ENCODE data around the gene HERPUD1. TPM values are rescaled to one million over a fixed set of nuclear protein-coding genes. Genes with fewer than 3 reads are reported as not detected.
"Not testable (repeated sequence)": the region's sequence is repeated elsewhere in the genome, so short reads cannot be mapped to it uniquely, and the experiment has no call there.

The HERPUD1 gene
- total RNA-seq, 1 donor = 190 TPM

DNA sequence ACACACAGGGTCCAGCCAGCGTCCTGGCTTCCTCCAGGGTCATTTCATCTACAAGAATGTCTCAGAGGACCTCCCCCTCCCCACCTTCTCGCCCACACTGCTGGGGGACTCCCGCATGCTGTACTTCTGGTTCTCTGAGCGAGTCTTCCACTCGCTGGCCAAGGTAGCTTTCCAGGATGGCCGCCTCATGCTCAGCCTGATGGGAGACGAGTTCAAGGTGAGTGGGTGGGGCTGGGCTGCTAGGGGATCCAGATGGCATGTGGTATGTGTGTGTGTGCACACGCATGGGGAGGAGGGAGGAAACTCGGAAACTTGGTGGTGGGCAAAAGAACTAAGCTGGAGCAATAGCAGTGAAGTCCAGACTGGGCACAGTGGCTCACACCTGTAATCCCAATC is 41.4 kb downstream of the HERPUD1 start:
- no peaks in the 10 kb centered on the region for H3K36me3 ChIP-seq (ENCODE audit: insufficient read depth, low read length)
- no peaks in the 10 kb centered on the region for H4K20me1 ChIP-seq (ENCODE audit: insufficient read depth, low read length)
- H3K9me3 ChIP-seq (ENCODE audit: low read depth, low read length) = no peaks in the 10 kb centered on the region
- H3K79me2 ChIP-seq (ENCODE audit: insufficient read depth, low read length) = no peaks in the 10 kb centered on the region
- DNase-seq (ENCODE audit: insufficient read length, low spot score, missing footprints) = no peak
- no peak overlapping the region for H2AFZ ChIP-seq (ENCODE audit: low read length)
- peaks cover 5% of the 10 kb centered on the region for H3K4me1 ChIP-seq (ENCODE audit: insufficient read depth, low read length)
- no peak overlapping the region for H3K4me2 ChIP-seq (ENCODE audit: insufficient read depth, low read length)
- TF ChIP-seq, protein P1, sequence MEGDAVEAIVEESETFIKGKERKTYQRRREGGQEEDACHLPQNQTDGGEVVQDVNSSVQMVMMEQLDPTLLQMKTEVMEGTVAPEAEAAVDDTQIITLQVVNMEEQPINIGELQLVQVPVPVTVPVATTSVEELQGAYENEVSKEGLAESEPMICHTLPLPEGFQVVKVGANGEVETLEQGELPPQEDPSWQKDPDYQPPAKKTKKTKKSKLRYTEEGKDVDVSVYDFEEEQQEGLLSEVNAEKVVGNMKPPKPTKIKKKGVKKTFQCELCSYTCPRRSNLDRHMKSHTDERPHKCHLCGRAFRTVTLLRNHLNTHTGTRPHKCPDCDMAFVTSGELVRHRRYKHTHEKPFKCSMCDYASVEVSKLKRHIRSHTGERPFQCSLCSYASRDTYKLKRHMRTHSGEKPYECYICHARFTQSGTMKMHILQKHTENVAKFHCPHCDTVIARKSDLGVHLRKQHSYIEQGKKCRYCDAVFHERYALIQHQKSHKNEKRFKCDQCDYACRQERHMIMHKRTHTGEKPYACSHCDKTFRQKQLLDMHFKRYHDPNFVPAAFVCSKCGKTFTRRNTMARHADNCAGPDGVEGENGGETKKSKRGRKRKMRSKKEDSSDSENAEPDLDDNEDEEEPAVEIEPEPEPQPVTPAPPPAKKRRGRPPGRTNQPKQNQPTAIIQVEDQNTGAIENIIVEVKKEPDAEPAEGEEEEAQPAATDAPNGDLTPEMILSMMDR (IDR thresholded peaks at IDR 0.05; ENCODE audit: extremely low read depth, low read depth, low read length) = no peak
- H3K27ac ChIP-seq (ENCODE audit: low read depth, low read length) = no peak overlapping the region
- H3K27me3 ChIP-seq (ENCODE audit: insufficient read depth, low read length) = peaks cover 2% of the 10 kb centered on the region
- no peak overlapping the region for H3K4me3 ChIP-seq (ENCODE audit: insufficient read depth, low read length)

DNA sequence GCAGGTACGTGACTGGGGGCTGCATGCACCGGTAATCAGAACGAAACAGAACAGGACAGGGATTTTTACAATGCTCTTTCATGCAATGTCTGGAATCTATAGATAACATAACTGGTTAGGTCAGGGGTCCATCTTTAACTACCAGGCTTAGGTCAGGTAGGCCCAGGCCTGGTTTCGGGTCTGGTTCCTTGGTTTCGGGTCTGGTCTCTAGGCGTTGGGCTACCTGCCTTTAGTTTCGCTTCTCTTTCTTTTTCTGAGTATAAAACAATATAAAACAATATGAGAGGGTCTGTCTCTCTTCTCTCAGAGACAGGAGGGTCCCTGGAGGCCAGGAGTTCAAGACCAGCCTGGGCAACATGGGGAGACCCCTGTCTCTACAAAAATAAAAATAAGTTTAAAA is 42.0 kb downstream of the HERPUD1 start:
- not testable (repeated sequence) for DNase-seq (ENCODE audit: insufficient read length, low spot score, missing footprints); H3K27me3 ChIP-seq (ENCODE audit: insufficient read depth, low read length); H3K9me3 ChIP-seq (ENCODE audit: low read depth, low read length); H3K4me3 ChIP-seq (ENCODE audit: insufficient read depth, low read length); H2AFZ ChIP-seq (ENCODE audit: low read length); H3K27ac ChIP-seq (ENCODE audit: low read depth, low read length); H4K20me1 ChIP-seq (ENCODE audit: insufficient read depth, low read length); H3K79me2 ChIP-seq (ENCODE audit: insufficient read depth, low read length); H3K4me1 ChIP-seq (ENCODE audit: insufficient read depth, low read length); H3K4me2 ChIP-seq (ENCODE audit: insufficient read depth, low read length); H3K36me3 ChIP-seq (ENCODE audit: insufficient read depth, low read length)

DNA sequence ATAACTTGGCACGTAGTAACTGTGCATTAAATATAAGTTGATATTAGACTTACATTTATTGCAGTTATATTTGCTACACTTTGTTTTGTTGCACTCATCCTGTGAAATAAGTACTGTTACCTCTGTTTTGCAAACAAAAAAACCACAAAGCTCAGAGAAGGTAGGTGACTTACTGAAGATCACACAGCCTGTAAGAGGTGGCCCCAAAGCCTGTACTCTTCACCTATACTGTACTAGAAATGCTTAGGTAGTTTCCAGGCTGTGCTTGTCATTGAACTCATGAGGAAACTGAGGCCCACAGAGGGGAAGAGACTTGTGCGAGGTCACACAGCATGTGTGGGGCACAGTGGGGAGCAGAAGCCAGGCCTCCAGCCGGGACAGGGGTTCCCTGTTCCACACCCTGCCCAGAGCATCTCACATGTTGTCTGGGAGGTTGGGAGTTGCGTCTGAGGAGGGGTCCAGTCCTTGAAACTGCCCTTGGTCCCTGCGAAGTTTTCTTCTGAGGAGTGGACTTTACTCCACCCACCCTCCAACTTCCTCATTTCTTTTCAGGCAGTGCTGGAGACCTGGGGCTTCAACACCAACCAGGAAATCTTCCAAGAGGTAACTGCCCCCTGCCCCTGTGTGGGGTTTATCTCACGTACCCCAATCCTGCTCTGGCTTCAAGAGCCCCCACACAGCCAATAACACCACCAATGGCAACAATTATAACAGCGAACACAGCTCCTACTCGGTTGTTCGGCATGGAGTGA is 42.8 kb downstream of the HERPUD1 start:
- Histone ChIP-seq H4K20me1 (ENCODE audit: insufficient read depth, low read length) (no peaks in the 10 kb centered on the region), H3K27me3 (ENCODE audit: insufficient read depth, low read length) (peaks cover 2% of the 10 kb centered on the region), H3K4me1 (ENCODE audit: insufficient read depth, low read length) (peaks cover 5% of the 10 kb centered on the region), H2AFZ (ENCODE audit: low read length) (no peak overlapping the region), H3K4me3 (ENCODE audit: insufficient read depth, low read length) (no peak overlapping the region), H3K4me2 (ENCODE audit: insufficient read depth, low read length) (no peak overlapping the region), H3K36me3 (ENCODE audit: insufficient read depth, low read length) (no peaks in the 10 kb centered on the region), H3K9me3 (ENCODE audit: low read depth, low read length) (no peaks in the 10 kb centered on the region), H3K27ac (ENCODE audit: low read depth, low read length) (no peak overlapping the region), H3K79me2 (ENCODE audit: insufficient read depth, low read length) (no peaks in the 10 kb centered on the region)
- TF ChIP-seq, protein P1 (IDR thresholded peaks at IDR 0.05; ENCODE audit: extremely low read depth, low read depth, low read length) = no peak
- no peak for DNase-seq (ENCODE audit: insufficient read length, low spot score, missing footprints)

DNA sequence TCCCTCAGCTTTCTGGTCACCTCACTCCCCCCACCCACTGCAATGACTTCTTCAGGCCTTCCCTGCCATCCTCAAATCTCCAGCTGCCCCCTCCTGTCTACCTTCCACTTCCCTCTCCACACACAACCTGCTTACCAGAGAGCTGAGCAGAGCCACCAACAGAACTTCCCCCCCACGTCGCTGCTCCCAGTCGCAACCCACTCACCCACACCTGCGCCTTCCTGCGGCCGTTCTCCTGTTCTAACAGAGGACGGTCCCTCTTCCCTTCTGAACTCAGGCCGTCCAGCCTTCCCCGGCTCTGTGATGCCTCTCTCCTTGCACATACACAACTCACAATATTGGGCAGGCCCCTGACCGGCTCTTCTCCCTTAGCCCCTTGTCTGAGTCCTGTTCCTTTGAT is 43.8 kb downstream of the HERPUD1 start:
- Histone ChIP-seq H3K4me1 (ENCODE audit: insufficient read depth, low read length) (peaks cover 5% of the 10 kb centered on the region), H3K27me3 (ENCODE audit: insufficient read depth, low read length) (peaks cover 2% of the 10 kb centered on the region), H2AFZ (ENCODE audit: low read length) (no peak overlapping the region), H3K36me3 (ENCODE audit: insufficient read depth, low read length) (no peaks in the 10 kb centered on the region), H4K20me1 (ENCODE audit: insufficient read depth, low read length) (no peaks in the 10 kb centered on the region), H3K9me3 (ENCODE audit: low read depth, low read length) (no peaks in the 10 kb centered on the region), H3K4me3 (ENCODE audit: insufficient read depth, low read length) (no peak overlapping the region), H3K4me2 (ENCODE audit: insufficient read depth, low read length) (no peak overlapping the region), H3K27ac (ENCODE audit: low read depth, low read length) (no peak overlapping the region), H3K79me2 (ENCODE audit: insufficient read depth, low read length) (no peaks in the 10 kb centered on the region)
- TF ChIP-seq, protein P1 (IDR thresholded peaks at IDR 0.05; ENCODE audit: extremely low read depth, low read depth, low read length) = no peak
- DNase-seq (ENCODE audit: insufficient read length, low spot score, missing footprints) = no peak

Data from osteoblast (primary cell).